ENCODE results near the gene BEST2. TPM values are rescaled to one million over a fixed set of nuclear protein-coding genes. Genes with fewer than 3 reads are reported as not detected.
A peak's percentile ranks its signal among the peaks of the same experiment; 100 is the strongest.

BEST2 gene
- total and polyA plus RNA-seq, 2 donors from 2014 or later: not detected

- Histone ChIP-seq H3K4me3 (ENCODE audit: low read length in 3 of 3) (no peak overlapping the region), H3K36me3 (ENCODE audit: control insufficient read depth in 2 of 3, insufficient read depth in 3 of 3, low read length in 3 of 3) (peaks cover 0 to 27% (median 5%) of the 10 kb centered on the region in 3 donors), H3K27ac (ENCODE audit: low read depth in 2 of 2, low read length in 2 of 2) (no peak overlapping the region), H3K9ac (ENCODE audit: low read length in 3 of 3) (no peak overlapping the region), H3K27me3 (ENCODE audit: control insufficient read depth, insufficient read depth, low read length) (no peaks in the 10 kb centered on the region), H3K9me3 (ENCODE audit: control insufficient read depth in 2 of 3, insufficient read depth in 1 of 3, low read length in 3 of 3) (no peaks in the 10 kb centered on the region), H3K4me1 (ENCODE audit: control insufficient read depth in 2 of 3, insufficient read depth in 2 of 3, low read depth in 1 of 3, low read length in 3 of 3) (no peaks in the 10 kb centered on the region)
- FAIRE-seq (no peak), DNase-seq (peak in 1 of 5 donors; percentile 65)
- intact Hi-C loops (cut with DNase I): no loop called here
- no peak for TF ChIP-seq CTCF (IDR thresholded peaks at IDR 0.05; ENCODE audit: borderline replicate concordance, extremely low read depth, insufficient read depth)
Observed at GRCh38 chr19:12767666-12768065, 16.1 kb downstream of the BEST2 start.

GRCh38 chr19:12769689-12770088 is 18.1 kb downstream of the BEST2 start:
- Histone ChIP-seq H3K4me1 (ENCODE audit: control insufficient read depth in 2 of 3, insufficient read depth in 2 of 3, low read depth in 1 of 3, low read length in 3 of 3) (peaks cover 0 to 4% (median 4%) of the 10 kb centered on the region in 3 donors), H3K9me3 (ENCODE audit: control insufficient read depth in 2 of 3, insufficient read depth in 1 of 3, low read length in 3 of 3) (no peaks in the 10 kb centered on the region), H3K4me3 (ENCODE audit: low read length in 3 of 3) (no peak overlapping the region), H3K27ac (ENCODE audit: low read depth in 2 of 2, low read length in 2 of 2) (no peak overlapping the region), H3K9ac (ENCODE audit: low read length in 3 of 3) (no peak overlapping the region), H3K27me3 (ENCODE audit: control insufficient read depth, insufficient read depth, low read length) (no peaks in the 10 kb centered on the region), H3K36me3 (ENCODE audit: control insufficient read depth in 2 of 3, insufficient read depth in 3 of 3, low read length in 3 of 3) (peaks cover 0 to 16% (median 2%) of the 10 kb centered on the region in 3 donors)
- TF ChIP-seq CTCF (IDR thresholded peaks at IDR 0.05; ENCODE audit: borderline replicate concordance, extremely low read depth, insufficient read depth): no peak
- intact Hi-C loops (cut with DNase I): no loop called here
- DNase-seq: peak in 4 of 5 donors; percentile 71 to 84 (median 78)
- FAIRE-seq: no peak

GRCh38 chr19:12770922-12771321 is 19.3 kb downstream of the BEST2 start:
- intact Hi-C loops (cut with DNase I): no loop called here

More at GRCh38 chr19:12770922-12771321, 19.3 kb downstream of the BEST2 start:
- no peak for TF ChIP-seq CTCF (IDR thresholded peaks at IDR 0.05; ENCODE audit: borderline replicate concordance, extremely low read depth, insufficient read depth)
- no peak overlapping the region for H3K4me3 ChIP-seq (ENCODE audit: low read length in 3 of 3)
- H3K4me1 ChIP-seq (ENCODE audit: control insufficient read depth in 2 of 3, insufficient read depth in 2 of 3, low read depth in 1 of 3, low read length in 3 of 3): peaks cover 0 to 8% (median 4%) of the 10 kb centered on the region in 3 donors
- peaks cover 0 to 8% (median 0%) of the 10 kb centered on the region in 3 donors for H3K36me3 ChIP-seq (ENCODE audit: control insufficient read depth in 2 of 3, insufficient read depth in 3 of 3, low read length in 3 of 3)
- H3K9me3 ChIP-seq (ENCODE audit: control insufficient read depth in 2 of 3, insufficient read depth in 1 of 3, low read length in 3 of 3): no peaks in the 10 kb centered on the region
- DNase-seq (no peak), FAIRE-seq (no peak)
- no peak overlapping the region for H3K27ac ChIP-seq (ENCODE audit: low read depth in 2 of 2, low read length in 2 of 2)
- no peak overlapping the region for H3K9ac ChIP-seq (ENCODE audit: low read length in 3 of 3)
- H3K27me3 ChIP-seq (ENCODE audit: control insufficient read depth, insufficient read depth, low read length): no peaks in the 10 kb centered on the region

Measured in kidney (tissue), 14 donors.